Parathyroid adenoma (tissue), 2 donors: ENCODE results near the gene GRAMD1B.

ENCODE experiments used
- H2AFZ ChIP-seq: fragments of 300-600 bp; sonication (generic); one replicate; pipeline ENCODE4 v1.7.0; 2017; ENCODE audit warnings: antibody characterized with exemption, mild to moderate bottlenecking
- H3K27ac ChIP-seq: fragments of 300-600 bp; sonication (generic); one replicate; pipeline ENCODE4 v1.7.0; 2017
- H3K27me3 ChIP-seq: fragments of 300-600 bp; sonication (generic); one replicate; pipeline ENCODE4 v1.7.0; 2017; ENCODE audit warnings: low read length; ENCODE audit not compliant: control insufficient read depth, insufficient read depth
- H3K36me3 ChIP-seq: fragments of 300-600 bp; sonication (generic); one replicate; pipeline ENCODE4 v1.7.0; 2017; ENCODE audit warnings: low read length; ENCODE audit not compliant: control insufficient read depth, insufficient read depth
- H3K4me1 ChIP-seq: fragments of 300-600 bp; sonication (generic); one replicate; pipeline ENCODE4 v1.7.0; 2017; ENCODE audit warnings: control low read depth
- H3K4me2 ChIP-seq: fragments of 300-600 bp; sonication (generic); one replicate; pipeline ENCODE4 v1.7.0; 2017; ENCODE audit warnings: low read length
- H3K4me3 ChIP-seq: fragments of 300-600 bp; sonication (generic); one replicate; pipeline ENCODE4 v1.7.0; 2017; ENCODE audit warnings: low read depth, low read length
- H3K79me2 ChIP-seq: fragments of 300-600 bp; sonication (generic); one replicate; pipeline ENCODE4 v1.7.0; 2017; ENCODE audit warnings: control low read depth
- H3K9ac ChIP-seq: fragments of 300-600 bp; sonication (generic); one replicate; pipeline ENCODE4 v1.7.0; 2017; ENCODE audit warnings: mild to moderate bottlenecking
- H3K9me3 ChIP-seq: fragments of 300-600 bp; sonication (generic); one replicate; pipeline ENCODE4 v1.7.0; 2017; ENCODE audit warnings: low read length; ENCODE audit not compliant: control insufficient read depth
- CTCF ChIP-seq: fragments of 300-600 bp; sonication (generic); IDR thresholded peaks from one replicate; pipeline ENCODE4 v1.7.0; 2017; ENCODE audit warnings: antibody characterized with exemption, mild to moderate bottlenecking
- donor health status: primary hyperparathyroidism.

GRAMD1B gene

DNA sequence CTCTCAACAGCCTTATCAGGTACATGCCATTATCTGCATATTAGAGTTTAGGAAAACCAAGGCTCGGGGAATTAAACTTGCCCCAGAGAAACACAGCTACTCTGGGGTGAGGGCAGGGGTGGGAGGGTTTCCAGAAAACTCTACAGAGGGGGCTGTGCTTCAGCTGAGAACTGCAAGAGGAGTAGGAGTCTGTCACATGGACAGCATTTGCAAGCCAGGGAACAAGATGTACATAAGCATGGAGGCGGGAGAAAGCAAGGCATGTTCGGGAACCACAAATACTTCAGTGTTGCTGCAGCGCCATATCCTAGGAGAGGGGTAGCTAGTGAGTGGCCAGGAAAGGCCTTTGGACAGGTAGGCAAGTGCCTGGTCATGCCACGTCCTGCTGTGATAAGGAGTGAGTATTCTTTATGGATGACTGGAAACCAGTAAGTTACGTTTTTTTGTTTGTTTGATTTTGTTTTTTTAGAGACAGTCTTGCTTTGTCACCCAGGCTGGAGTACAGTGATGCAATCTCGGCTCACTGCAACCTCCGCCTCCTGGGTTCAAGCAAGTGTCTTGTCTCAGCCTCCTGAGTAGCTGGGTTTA is 57.2 kb downstream of the GRAMD1B start:
- no peaks in the 10 kb centered on the region for H3K27me3 ChIP-seq
- TF ChIP-seq CTCF = no peak
- H3K4me3 ChIP-seq = no peak overlapping the region
- H3K4me1 ChIP-seq = no peaks in the 10 kb centered on the region
- no peaks in the 10 kb centered on the region for H3K79me2 ChIP-seq
- no peaks in the 10 kb centered on the region for H3K9me3 ChIP-seq
- H2AFZ ChIP-seq = no peak overlapping the region
- H3K27ac ChIP-seq = no peak overlapping the region
- H3K4me2 ChIP-seq = no peak overlapping the region
- H3K36me3 ChIP-seq = no peaks in the 10 kb centered on the region
- H3K9ac ChIP-seq = no peak overlapping the region

DNA sequence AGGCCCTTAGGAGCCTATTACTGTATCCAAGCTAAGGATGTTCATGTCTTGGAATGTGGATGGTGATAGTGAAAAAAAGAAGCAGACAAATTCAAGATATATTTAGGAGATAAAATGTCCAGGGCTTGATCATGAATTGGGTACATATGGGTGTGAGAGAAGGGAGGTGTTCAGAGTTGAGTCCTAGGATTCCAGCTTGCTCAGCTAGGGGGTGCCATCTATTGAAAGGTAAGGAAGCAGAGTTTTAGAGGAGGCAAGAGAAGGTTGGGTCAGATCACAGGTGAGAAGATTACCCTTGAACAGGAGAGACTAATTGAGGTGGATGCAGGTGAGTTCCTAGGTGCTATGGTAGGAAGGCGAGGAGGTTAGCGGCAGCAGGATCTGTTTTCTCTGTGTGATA is 60.5 kb downstream of the GRAMD1B start:
- Histone ChIP-seq H2AFZ (no peak overlapping the region), H3K36me3 (no peaks in the 10 kb centered on the region), H3K9me3 (no peaks in the 10 kb centered on the region), H3K9ac (no peak overlapping the region), H3K27ac (no peak overlapping the region), H3K4me3 (no peak overlapping the region), H3K4me1 (no peaks in the 10 kb centered on the region), H3K79me2 (no peaks in the 10 kb centered on the region), H3K4me2 (no peak overlapping the region), H3K27me3 (no peaks in the 10 kb centered on the region)
- no peak for TF ChIP-seq CTCF

GRCh38 chr11:123491241-123491640 is 61.2 kb downstream of the GRAMD1B start:
- Histone ChIP-seq H3K4me1 (no peaks in the 10 kb centered on the region), H3K27ac (no peak overlapping the region), H3K9ac (no peak overlapping the region), H3K4me3 (no peak overlapping the region), H2AFZ (no peak overlapping the region), H3K36me3 (no peaks in the 10 kb centered on the region), H3K79me2 (no peaks in the 10 kb centered on the region), H3K4me2 (no peak overlapping the region), H3K27me3 (no peaks in the 10 kb centered on the region), H3K9me3 (no peaks in the 10 kb centered on the region)
- TF ChIP-seq CTCF = no peak

- H3K36me3 ChIP-seq = no peaks in the 10 kb centered on the region
- H3K27ac ChIP-seq = no peak overlapping the region
- no peak overlapping the region for H3K9ac ChIP-seq
- no peak overlapping the region for H3K4me2 ChIP-seq
- no peak for TF ChIP-seq CTCF
- H3K27me3 ChIP-seq = no peaks in the 10 kb centered on the region
- no peaks in the 10 kb centered on the region for H3K4me1 ChIP-seq
- H2AFZ ChIP-seq = no peak overlapping the region
- no peak overlapping the region for H3K4me3 ChIP-seq
- no peaks in the 10 kb centered on the region for H3K9me3 ChIP-seq
- no peaks in the 10 kb centered on the region for H3K79me2 ChIP-seq
Measured at GRCh38 chr11:123493349-123494063, 63.4 kb downstream of the GRAMD1B start.
